Posterior cingulate gyrus (tissue), 11 donors: ENCODE data around the gene THAP12.
A peak's percentile ranks its signal among the peaks of the same experiment; 100 is the strongest.

Experiments used
- DNase-seq, 10 donors: peaks; one replicate each; pipeline versions ENCODE4 v3.0.0 to v3.0.0-alpha.2; 2020 to 2021; ENCODE audit warnings: mixed read lengths in 3 of 10
- intact Hi-C: fragments of 100-400 bp; cut with DNase I; formaldehyde crosslinking; loops from one replicate; pipeline ENCODE4 v1.15.1; 2023

THAP12 gene

DNA sequence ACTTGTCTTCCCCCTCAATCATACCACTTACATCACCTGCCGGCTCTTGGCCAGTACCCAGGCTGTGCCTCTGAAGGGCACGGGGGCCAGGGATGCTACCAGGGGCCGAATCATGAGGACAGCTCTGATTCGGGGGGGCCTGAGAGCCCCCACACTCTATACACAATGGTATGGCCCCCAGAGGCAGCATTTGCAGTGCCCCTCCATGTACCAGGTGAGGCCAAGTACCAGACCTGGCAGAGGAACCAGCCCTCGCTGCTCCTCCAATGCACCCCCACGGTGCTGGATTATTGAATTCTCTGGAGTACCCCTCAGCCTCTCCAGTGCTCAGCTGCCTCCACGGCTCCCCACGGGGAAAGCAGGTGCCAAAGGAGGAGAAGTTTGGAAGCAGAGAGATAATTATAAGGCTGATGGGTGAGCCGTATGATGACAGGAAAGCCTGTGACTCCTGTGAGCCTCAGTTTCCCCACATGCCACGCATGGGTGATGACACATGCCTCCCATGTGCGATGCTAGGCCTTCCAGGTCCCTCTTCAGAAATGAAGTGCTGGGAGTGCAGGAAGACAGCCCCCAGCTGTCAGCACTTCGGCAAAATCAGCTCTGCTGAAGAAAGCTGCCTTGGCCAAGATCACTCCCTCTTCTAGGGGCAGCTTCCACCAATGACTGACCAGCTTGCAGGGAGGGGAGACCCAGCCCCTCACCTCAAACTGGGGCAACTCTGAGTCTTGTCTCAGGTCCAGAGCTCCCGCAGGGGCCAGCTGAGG is 69.9 kb downstream of the THAP12 start:
- intact Hi-C loops = no loop called here
- peak in 2 of 10 donors; percentile 35 to 60 for DNase-seq

DNA sequence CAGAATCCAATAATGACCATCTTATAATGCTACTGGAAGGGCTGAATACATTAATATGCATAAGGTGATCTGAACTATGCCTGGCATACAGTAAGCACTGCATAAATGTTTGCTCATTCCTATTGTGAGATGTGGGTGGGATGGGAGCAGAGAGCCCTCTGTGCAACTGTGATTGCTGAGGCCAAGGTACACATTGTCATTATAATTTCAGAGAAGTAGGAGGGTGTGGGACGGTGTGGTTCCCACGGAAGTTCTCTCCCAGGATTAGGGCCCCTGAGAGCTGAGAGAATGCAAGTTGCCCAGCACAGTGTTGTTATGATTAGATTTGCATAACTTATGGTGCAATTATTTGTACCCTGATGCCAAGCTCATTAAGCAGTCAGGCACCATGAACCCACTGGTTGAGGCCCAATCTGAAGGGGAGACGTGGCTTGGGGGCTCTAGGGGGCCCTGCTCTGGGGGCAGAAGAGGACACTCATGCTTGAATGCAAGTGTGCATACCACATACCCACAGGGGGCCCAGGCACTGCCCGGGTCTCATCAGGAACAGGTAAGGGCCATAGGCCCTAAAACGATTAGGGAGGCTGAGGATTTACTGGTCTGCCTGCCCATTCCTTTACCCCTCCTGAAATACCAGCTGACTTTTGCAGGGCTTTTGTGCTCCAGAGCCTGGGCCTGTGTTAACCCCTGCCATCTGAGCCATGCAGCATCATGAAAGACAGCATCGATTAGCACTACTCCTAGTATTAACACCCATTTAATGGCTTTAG is 72.8 kb downstream of the THAP12 start:
- no peak for DNase-seq

DNA sequence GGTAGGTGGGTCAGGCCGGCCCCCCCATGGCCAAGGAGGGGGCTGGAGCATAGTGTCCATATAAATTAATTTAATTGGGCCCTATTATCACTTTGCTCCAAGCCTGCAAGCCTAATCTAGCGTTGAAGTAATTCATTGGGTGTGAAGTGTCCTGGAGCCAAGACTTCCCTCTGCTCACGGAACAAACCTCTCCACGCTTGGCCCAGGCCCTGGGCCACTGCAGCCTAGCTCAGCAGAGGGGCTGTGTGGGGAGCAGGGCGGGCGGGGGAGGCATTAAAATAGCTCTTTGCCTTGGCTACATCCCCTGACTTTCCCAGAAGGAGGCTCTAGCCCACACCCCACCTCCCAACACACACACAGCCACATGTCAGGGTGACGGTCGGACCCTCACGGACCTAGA is 73.5 kb downstream of the THAP12 start:
- DNase-seq = no peak
- intact Hi-C loops = no loop called here

More for the DNA sequence above, 72.8 kb downstream of the THAP12 start:
- intact Hi-C loops = no loop called here

DNA sequence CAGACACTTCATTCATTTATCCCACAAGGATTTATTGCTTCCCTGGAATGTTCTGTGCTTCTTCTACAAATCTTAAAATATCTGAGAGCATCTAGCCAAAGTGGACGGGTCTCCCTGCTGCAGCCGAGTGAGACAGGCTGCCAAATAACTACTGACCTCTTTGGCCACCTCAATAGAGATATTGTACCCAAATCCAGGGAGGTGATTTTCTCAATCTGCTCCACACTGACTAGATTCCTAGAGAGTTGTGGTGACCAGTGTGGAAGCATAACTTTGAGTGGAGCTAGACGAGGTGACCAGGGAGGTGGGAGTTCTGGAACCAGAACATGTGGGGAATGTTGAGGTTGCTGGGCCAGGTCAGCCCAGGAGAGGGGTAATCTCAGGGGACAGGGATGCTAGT is 77.5 kb downstream of the THAP12 start:
- intact Hi-C loops = loop anchor here (5.0 kb wide), 1 partner anchor 256 kb away; no protein-coding TSS in a partner anchor

DNA sequence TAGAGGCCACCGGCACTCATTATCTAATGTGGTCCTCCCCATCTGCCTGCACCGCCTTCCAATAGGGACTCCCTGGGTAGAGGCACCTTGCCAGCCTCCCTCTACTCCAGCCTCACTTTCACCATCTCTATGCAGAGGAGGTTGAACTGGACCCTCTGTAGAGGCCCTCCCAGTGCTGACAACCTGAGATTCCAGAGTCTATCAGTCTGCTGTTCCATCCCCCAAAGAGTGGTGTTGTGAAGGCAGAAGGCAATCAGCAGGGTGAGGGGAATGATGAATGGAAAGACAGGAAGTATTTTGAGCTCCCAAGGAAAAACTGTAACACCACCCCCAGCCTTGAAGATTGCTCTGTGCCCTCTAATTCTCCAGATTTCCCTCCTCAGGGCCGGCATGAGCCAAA is 77.9 kb downstream of the THAP12 start:
- no peak for DNase-seq
- intact Hi-C loops = loop anchor here (5.0 kb wide), 1 partner anchor 256 kb away; no protein-coding TSS in a partner anchor

More for the DNA sequence above, 77.5 kb downstream of the THAP12 start:
- DNase-seq = no peak
